ENCODE data around the gene ALG14. TPM values are rescaled to one million over a fixed set of nuclear protein-coding genes. Genes with fewer than 3 reads are reported as not detected.

The ALG14 gene
- total RNA-seq, 1 donor from 2014 or later = 5.5 TPM

DNA sequence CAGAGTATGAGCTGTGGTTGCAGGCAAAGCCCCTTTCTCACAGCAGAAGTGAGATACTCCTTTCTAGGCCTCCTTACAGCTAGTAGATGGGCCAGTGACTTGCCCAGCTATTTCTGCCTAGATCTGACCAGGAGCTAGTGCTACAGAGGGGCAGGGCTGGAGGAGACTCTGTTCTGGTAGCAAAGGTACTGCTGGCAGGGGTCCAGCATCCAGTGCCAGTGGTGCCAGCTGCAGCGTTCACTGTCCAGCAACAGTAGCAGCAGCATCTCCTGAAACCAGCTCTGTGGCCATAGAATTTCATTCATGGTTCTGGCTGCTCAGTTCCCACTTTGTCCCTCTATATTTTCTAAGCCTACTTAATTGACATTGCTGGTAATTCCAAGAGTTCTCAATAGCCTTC is 83.4 kb downstream of the ALG14 start:
- H3K27ac Mint-ChIP-seq (ENCODE audit: unreplicated experiment) = no peak overlapping the region
- H3K4me1 Mint-ChIP-seq = peaks cover 26% of the 10 kb centered on the region
- no peak for DNase-seq (ENCODE audit: low read depth, low spot score)
- TF ChIP-seq, protein P1, sequence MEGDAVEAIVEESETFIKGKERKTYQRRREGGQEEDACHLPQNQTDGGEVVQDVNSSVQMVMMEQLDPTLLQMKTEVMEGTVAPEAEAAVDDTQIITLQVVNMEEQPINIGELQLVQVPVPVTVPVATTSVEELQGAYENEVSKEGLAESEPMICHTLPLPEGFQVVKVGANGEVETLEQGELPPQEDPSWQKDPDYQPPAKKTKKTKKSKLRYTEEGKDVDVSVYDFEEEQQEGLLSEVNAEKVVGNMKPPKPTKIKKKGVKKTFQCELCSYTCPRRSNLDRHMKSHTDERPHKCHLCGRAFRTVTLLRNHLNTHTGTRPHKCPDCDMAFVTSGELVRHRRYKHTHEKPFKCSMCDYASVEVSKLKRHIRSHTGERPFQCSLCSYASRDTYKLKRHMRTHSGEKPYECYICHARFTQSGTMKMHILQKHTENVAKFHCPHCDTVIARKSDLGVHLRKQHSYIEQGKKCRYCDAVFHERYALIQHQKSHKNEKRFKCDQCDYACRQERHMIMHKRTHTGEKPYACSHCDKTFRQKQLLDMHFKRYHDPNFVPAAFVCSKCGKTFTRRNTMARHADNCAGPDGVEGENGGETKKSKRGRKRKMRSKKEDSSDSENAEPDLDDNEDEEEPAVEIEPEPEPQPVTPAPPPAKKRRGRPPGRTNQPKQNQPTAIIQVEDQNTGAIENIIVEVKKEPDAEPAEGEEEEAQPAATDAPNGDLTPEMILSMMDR (conservative IDR thresholded peaks at IDR 0.05) = no peak
- H3K36me3 Mint-ChIP-seq (ENCODE audit: low read depth) = no peaks in the 10 kb centered on the region
- no peaks in the 10 kb centered on the region for H3K9me3 Mint-ChIP-seq
- no peaks in the 10 kb centered on the region for H3K27me3 Mint-ChIP-seq (ENCODE audit: low read depth)
- H3K4me3 Mint-ChIP-seq = no peak overlapping the region

DNA sequence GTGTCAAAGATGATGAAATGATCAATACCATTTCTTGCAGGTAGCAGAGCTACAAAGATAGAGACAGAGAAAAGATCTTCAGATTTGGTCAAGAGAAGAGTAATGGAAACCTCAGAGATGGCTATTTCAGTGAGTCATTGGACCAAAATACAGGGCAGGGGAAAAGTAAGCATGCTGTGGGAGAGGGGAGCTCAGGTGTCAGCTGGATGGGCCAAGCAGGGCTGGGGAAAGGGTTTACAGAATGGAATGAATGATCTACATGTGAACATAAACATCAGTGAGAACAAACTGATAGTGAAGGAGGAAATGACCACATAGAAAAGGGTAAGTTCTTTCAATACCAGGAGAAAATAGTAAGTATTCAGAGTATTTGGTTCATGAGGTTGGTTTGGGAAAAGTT is 84.4 kb downstream of the ALG14 start:
- Mint-ChIP-seq H3K4me1 (peaks cover 29% of the 10 kb centered on the region), H3K9me3 (no peaks in the 10 kb centered on the region), H3K4me3 (no peak overlapping the region), H3K36me3 (ENCODE audit: low read depth) (no peaks in the 10 kb centered on the region), H3K27ac (ENCODE audit: unreplicated experiment) (no peak overlapping the region), H3K27me3 (ENCODE audit: low read depth) (no peaks in the 10 kb centered on the region)
- TF ChIP-seq, protein P1 (conservative IDR thresholded peaks at IDR 0.05) = no peak
- no peak for DNase-seq (ENCODE audit: low read depth, low spot score)

DNA sequence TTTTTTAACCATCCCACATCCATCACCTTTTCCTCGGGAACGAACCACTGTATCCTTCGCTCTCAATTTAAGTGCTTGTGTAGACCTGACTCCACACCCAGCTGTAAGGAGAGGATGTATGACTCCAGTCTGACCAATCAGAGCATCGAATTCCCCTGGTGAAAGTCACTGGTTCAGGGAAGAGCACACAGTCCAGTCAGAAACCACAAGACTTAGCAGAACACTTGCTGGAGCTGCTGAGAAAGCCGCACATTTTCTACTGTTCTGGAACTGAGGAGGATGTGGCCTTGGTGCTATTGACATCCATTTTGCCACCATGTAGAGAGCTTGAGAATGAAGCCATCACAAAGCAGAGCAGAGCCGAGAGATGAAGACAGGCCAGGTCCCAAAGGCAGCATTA is 86.0 kb downstream of the ALG14 start:
- no peaks in the 10 kb centered on the region for H3K9me3 Mint-ChIP-seq
- H3K27me3 Mint-ChIP-seq (ENCODE audit: low read depth) = no peaks in the 10 kb centered on the region
- no peak overlapping the region for H3K27ac Mint-ChIP-seq (ENCODE audit: unreplicated experiment)
- DNase-seq (ENCODE audit: low read depth, low spot score) = no peak
- peaks cover 26% of the 10 kb centered on the region for H3K4me1 Mint-ChIP-seq
- TF ChIP-seq, protein P1 (conservative IDR thresholded peaks at IDR 0.05) = no peak
- H3K4me3 Mint-ChIP-seq = no peak overlapping the region
- no peaks in the 10 kb centered on the region for H3K36me3 Mint-ChIP-seq (ENCODE audit: low read depth)

DNA sequence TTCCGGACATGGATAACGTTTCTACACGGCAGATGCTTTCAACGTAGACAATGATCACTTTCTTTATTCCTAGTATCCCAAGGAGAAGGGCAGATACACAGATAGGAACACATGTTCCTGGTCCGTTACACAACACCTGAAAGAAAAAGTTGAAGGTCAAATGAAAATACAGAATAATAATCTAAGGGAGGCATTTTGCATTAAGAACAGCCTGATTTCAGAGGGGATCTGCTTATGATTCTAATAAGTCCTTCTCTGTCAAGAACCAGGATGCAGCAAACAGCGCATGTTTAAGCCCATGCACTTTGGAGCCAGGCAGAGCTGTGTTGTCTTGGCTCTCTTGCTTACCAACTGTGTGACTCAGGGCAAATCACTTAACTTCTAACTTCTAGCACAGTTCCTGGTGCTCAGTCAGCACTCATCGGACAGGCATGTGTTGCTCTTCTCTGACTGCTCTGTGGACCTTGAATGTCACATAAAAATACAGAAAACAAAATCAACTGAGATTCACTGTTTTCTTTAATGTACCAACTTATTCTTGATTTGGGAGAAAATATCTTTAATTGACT is 89.5 kb downstream of the ALG14 start:
- TF ChIP-seq, protein P1 (conservative IDR thresholded peaks at IDR 0.05) = no peak
- no peaks in the 10 kb centered on the region for H3K9me3 Mint-ChIP-seq
- no peak overlapping the region for H3K4me3 Mint-ChIP-seq
- H3K27ac Mint-ChIP-seq (ENCODE audit: unreplicated experiment) = no peak overlapping the region
- H3K4me1 Mint-ChIP-seq = peaks cover 26% of the 10 kb centered on the region
- no peak for DNase-seq (ENCODE audit: low read depth, low spot score)
- H3K27me3 Mint-ChIP-seq (ENCODE audit: low read depth) = no peaks in the 10 kb centered on the region
- no peaks in the 10 kb centered on the region for H3K36me3 Mint-ChIP-seq (ENCODE audit: low read depth)

DNA sequence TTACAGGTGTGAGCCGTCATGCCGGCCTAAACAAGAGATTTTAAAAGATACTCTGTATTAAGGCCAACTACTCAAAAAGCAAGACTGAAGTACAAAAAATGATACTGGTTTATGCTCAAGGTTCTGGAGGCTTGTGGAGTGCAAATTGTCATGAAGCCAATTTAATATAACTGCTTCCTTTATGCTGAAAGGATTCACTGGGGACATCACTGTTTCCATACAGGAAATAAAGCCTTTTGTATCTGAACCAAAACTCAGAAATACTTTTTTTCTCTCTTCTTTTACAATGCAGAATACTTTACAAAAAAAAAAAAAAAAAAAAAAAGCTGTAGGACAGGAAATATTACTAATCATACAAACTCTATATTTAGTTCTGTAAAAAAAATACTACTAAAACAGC is 90.4 kb downstream of the ALG14 start:
- DNase-seq (ENCODE audit: low read depth, low spot score) = no peak
- H3K4me3 Mint-ChIP-seq = no peak overlapping the region
- no peaks in the 10 kb centered on the region for H3K27me3 Mint-ChIP-seq (ENCODE audit: low read depth)
- no peak overlapping the region for H3K27ac Mint-ChIP-seq (ENCODE audit: unreplicated experiment)
- TF ChIP-seq, protein P1 (conservative IDR thresholded peaks at IDR 0.05) = no peak
- no peaks in the 10 kb centered on the region for H3K9me3 Mint-ChIP-seq
- peaks cover 26% of the 10 kb centered on the region for H3K4me1 Mint-ChIP-seq
- no peaks in the 10 kb centered on the region for H3K36me3 Mint-ChIP-seq (ENCODE audit: low read depth)

All from neural crest cell (in vitro differentiated cells).